Measurements from ENCODE around the gene PPM1B.

GRCh38 chr2:44136252-44136651, 32.4 kb upstream of the PPM1B start:
- TF ChIP-seq POLR2A (IDR thresholded peaks at IDR 0.05): no peak
- no peak for TF ChIP-seq CTCF (IDR thresholded peaks at IDR 0.05)

Data from thyroid gland (tissue), 4 donors.